ENCODE results near the gene RNF149.

GRCh38 chr2:101306410-101306809 is 2.1 kb downstream of the RNF149 start:
- TF ChIP-seq CTCF (IDR thresholded peaks at IDR 0.05; ENCODE audit: extremely low read depth in 1 of 2, insufficient read depth in 1 of 2, low read depth in 1 of 2, low read length in 2 of 2) (no peak), EZH2 (IDR thresholded peaks at IDR 0.05; ENCODE audit: borderline replicate concordance, low read depth, low read length, severe bottlenecking) (no peak), POLR2A (IDR thresholded peaks at IDR 0.05; ENCODE audit: low read depth, low read length) (no peak), POLR2AphosphoS5 (IDR thresholded peaks at IDR 0.05; ENCODE audit: insufficient read depth, low read depth, low read length) (no peak)

All from endothelial cell of umbilical vein (primary cell).